Measurements from ENCODE around the gene MEF2C. TPM values are rescaled to one million over a fixed set of nuclear protein-coding genes. Genes with fewer than 3 reads are reported as not detected.

MEF2C gene
- total and polyA plus RNA-seq, 2 experiments from 2014 or later: 107 to 175 TPM

- DNase-seq (ENCODE audit: low read depth in 1 of 2, low spot score in 1 of 2): no peak
- Histone ChIP-seq H3K4me3 (no peak overlapping the region), H3K27me3 (no peaks in the 10 kb centered on the region), H3K9me3 (ENCODE audit: low read depth) (no peaks in the 10 kb centered on the region), H3K36me3 (peaks cover 26% of the 10 kb centered on the region), H3K4me1 (ENCODE audit: low read depth) (peaks cover 40% of the 10 kb centered on the region), H3K27ac (no peak overlapping the region)
- no peak for TF ChIP-seq CTCF (IDR thresholded peaks at IDR 0.05; ENCODE audit: low read depth, low read length)
Measured at GRCh38 chr5:88824141-88824540, 58.8 kb downstream of the MEF2C start.

DNA sequence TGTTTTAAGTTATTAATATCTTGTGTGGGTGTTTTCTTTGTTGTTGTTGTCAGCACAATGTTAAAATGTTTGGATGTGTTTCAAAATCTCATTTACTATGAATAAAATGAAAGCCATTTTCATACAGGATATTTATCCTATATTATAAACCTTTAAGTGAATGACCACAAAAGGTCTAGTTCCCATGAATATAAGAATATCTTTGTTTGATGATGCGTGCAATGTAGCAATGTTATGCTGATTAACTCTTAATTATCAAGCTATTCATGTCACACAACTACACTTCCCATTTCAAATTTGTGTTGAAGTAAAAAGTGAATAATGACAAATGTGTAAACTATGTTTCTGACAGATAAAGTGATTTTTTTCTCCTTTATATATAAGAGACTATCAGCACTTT lies 59.8 kb downstream of the MEF2C start:
- H3K27me3 ChIP-seq: no peaks in the 10 kb centered on the region
- TF ChIP-seq CTCF (IDR thresholded peaks at IDR 0.05; ENCODE audit: low read depth, low read length): no peak
- peaks cover 40% of the 10 kb centered on the region for H3K4me1 ChIP-seq (ENCODE audit: low read depth)
- H3K27ac ChIP-seq: no peak overlapping the region
- peaks cover 26% of the 10 kb centered on the region for H3K36me3 ChIP-seq
- no peak overlapping the region for H3K4me3 ChIP-seq
- DNase-seq (ENCODE audit: low read depth in 1 of 2, low spot score in 1 of 2): no peak
- H3K9me3 ChIP-seq (ENCODE audit: low read depth): no peaks in the 10 kb centered on the region

DNA sequence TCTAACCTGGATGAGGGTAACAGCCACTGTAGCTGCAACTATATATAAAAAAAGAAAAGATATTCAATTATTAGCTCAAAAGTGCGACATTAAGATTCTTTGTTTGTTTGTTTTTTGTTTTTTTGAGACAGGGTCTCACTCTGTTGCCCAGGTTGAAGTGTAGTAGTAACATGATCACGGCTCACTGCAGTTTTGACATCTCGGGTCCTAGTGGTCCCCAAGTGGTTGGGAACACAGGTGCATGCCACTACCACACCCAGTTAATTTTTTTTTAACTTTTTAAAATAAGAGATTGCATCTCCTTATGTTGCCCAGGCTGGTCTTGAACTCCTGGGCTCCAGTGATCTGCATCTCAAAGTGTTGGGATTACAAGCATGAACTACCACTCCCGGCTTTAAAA lies 61.8 kb downstream of the MEF2C start:
- H3K4me3 ChIP-seq: no peak overlapping the region
- H3K27me3 ChIP-seq: no peaks in the 10 kb centered on the region
- H3K9me3 ChIP-seq (ENCODE audit: low read depth): no peaks in the 10 kb centered on the region
- TF ChIP-seq CTCF (IDR thresholded peaks at IDR 0.05; ENCODE audit: low read depth, low read length): no peak
- DNase-seq (ENCODE audit: low read depth in 1 of 2, low spot score in 1 of 2): no peak
- peaks cover 26% of the 10 kb centered on the region for H3K36me3 ChIP-seq
- H3K4me1 ChIP-seq (ENCODE audit: low read depth): peaks cover 24% of the 10 kb centered on the region
- no peak overlapping the region for H3K27ac ChIP-seq

- H3K9me3 ChIP-seq (ENCODE audit: low read depth): no peaks in the 10 kb centered on the region
- peaks cover 26% of the 10 kb centered on the region for H3K36me3 ChIP-seq
- peaks cover 24% of the 10 kb centered on the region for H3K4me1 ChIP-seq (ENCODE audit: low read depth)
- no peak for DNase-seq (ENCODE audit: low read depth in 1 of 2, low spot score in 1 of 2)
- TF ChIP-seq CTCF (IDR thresholded peaks at IDR 0.05; ENCODE audit: low read depth, low read length): no peak
- peak overlapping the region; percentile 14 for H3K27ac ChIP-seq
- H3K27me3 ChIP-seq: no peaks in the 10 kb centered on the region
- no peak overlapping the region for H3K4me3 ChIP-seq
Measured at GRCh38 chr5:88820581-88820980, 62.4 kb downstream of the MEF2C start.

DNA sequence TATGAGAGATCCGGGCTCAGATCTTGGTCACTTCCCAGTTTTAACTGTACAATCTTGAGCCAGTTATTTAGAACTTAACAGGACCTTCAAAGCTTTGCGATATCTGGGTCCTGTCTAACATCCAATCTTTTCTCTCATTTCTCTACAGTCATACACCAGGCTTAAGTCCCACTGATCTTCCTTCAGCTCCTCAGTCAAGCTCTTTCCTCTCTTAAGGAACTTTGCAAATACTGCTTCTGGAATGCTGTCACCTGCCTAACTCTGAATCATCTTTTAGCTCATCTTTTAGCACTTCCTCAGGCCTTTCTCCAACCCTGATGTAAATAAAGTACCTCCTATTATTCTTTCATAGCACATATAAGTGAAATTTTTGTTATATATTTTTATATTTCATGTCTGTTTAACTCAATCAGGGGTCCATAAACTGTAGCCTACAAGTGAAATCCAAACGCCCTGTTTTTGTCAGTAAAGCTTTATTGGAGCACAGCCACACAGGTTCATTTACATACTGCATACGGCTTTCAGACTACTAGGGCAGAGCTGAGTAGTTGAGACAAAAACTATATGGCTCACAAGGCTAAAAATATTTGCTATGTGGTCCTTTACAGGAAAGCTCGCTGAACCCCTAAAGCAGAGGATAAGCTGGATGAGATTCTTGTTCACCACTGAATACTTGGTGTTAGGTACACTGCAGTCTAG lies 63.5 kb downstream of the MEF2C start:
- no peak for TF ChIP-seq CTCF (IDR thresholded peaks at IDR 0.05; ENCODE audit: low read depth, low read length)
- Histone ChIP-seq H3K9me3 (ENCODE audit: low read depth) (no peaks in the 10 kb centered on the region), H3K4me3 (no peak overlapping the region), H3K4me1 (ENCODE audit: low read depth) (peaks cover 23% of the 10 kb centered on the region), H3K36me3 (peaks cover 26% of the 10 kb centered on the region), H3K27ac (no peak overlapping the region), H3K27me3 (no peaks in the 10 kb centered on the region)
- no peak for DNase-seq (ENCODE audit: low read depth in 1 of 2, low spot score in 1 of 2)

Data from cardiac muscle cell (in vitro differentiated cells and primary cell).